ENCODE data around the gene AJAP1.

The AJAP1 gene

GRCh38 chr1:4624141-4624715 is 30.2 kb upstream of the AJAP1 start:
- TF ChIP-seq CTCF (IDR thresholded peaks at IDR 0.05; ENCODE audit: borderline replicate concordance, insufficient read depth, low read depth, low read length) = no peak
- H3K4me3 ChIP-seq (ENCODE audit: low read depth, low read length) = no peak overlapping the region

- TF ChIP-seq CTCF (IDR thresholded peaks at IDR 0.05; ENCODE audit: borderline replicate concordance, insufficient read depth, low read depth, low read length) = no peak
- no peak overlapping the region for H3K4me3 ChIP-seq (ENCODE audit: low read depth, low read length)
Observed at GRCh38 chr1:4624801-4625200, 29.6 kb upstream of the AJAP1 start.

- no peak for TF ChIP-seq CTCF (IDR thresholded peaks at IDR 0.05; ENCODE audit: borderline replicate concordance, insufficient read depth, low read depth, low read length)
- H3K4me3 ChIP-seq (ENCODE audit: low read depth, low read length) = no peak overlapping the region
Observed at GRCh38 chr1:4626061-4626460, 28.3 kb upstream of the AJAP1 start.

- no peak for TF ChIP-seq CTCF (IDR thresholded peaks at IDR 0.05; ENCODE audit: borderline replicate concordance, insufficient read depth, low read depth, low read length)
- H3K4me3 ChIP-seq (ENCODE audit: low read depth, low read length) = no peak overlapping the region
Observed at GRCh38 chr1:4626560-4627319, 27.7 kb upstream of the AJAP1 start.

GRCh38 chr1:4627353-4627752 is 27.1 kb upstream of the AJAP1 start:
- no peak overlapping the region for H3K4me3 ChIP-seq (ENCODE audit: low read depth, low read length)
- no peak for TF ChIP-seq CTCF (IDR thresholded peaks at IDR 0.05; ENCODE audit: borderline replicate concordance, insufficient read depth, low read depth, low read length)

GRCh38 chr1:4628992-4629391 is 25.4 kb upstream of the AJAP1 start:
- no peak overlapping the region for H3K4me3 ChIP-seq (ENCODE audit: low read depth, low read length)
- TF ChIP-seq CTCF (IDR thresholded peaks at IDR 0.05; ENCODE audit: borderline replicate concordance, insufficient read depth, low read depth, low read length) = no peak

GRCh38 chr1:4630561-4630960 is 23.8 kb upstream of the AJAP1 start:
- TF ChIP-seq CTCF (IDR thresholded peaks at IDR 0.05; ENCODE audit: borderline replicate concordance, insufficient read depth, low read depth, low read length) = no peak
- no peak overlapping the region for H3K4me3 ChIP-seq (ENCODE audit: low read depth, low read length)
